ENCODE data around the gene NKPD1. TPM values are rescaled to one million over a fixed set of nuclear protein-coding genes. Genes with fewer than 3 reads are reported as not detected.

The NKPD1 gene
- total RNA-seq, 6 experiments from 2014 or later, result 0.06 TPM; not detected in 5

- no peak for DNase-seq
- 45% methylated on average over 2 of the region's 5 CpGs for WGBS (ENCODE audit: insufficient coverage, low coverage, low lambda C conversion rate, missing lambda C conversion rate)
- peaks cover 0 to 9% (median 4%) of the 10 kb centered on the region in 4 donors for H3K4me1 ChIP-seq
These were observed 42.7 kb downstream of the NKPD1 start for GRCh38 chr19:45118106-45118505.

DNA sequence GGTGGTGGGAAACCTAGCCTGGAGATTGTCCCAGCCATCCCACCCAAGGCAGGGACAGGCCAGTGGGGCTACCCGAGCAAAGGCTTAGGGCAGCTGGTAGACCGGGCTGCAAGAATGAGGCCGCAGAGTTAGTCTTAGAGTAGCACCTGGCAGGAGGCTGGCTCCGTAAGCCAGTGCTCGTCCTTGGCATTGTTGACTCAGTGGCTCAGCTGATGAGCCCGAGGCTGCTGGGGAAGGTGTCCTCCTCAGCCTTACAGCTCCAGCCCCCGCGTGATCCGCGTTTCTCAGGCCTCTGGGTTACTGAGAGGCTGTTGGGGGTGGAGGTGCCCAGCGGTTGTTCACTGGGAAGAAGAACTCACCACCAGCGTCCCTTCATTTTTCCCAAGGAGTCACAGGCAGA is 43.1 kb downstream of the NKPD1 start:
- no peak overlapping the region for H3K27ac ChIP-seq

More at GRCh38 chr19:45118106-45118505, 42.7 kb downstream of the NKPD1 start:
- intact Hi-C loops (cut with DNase I), result no loop called here
- H3K9me3 ChIP-seq, result no peaks in the 10 kb centered on the region
- no peak overlapping the region for H3K27ac ChIP-seq
- TF ChIP-seq POLR2A (IDR thresholded peaks at IDR 0.05), result no peak
- TF ChIP-seq, protein P1, sequence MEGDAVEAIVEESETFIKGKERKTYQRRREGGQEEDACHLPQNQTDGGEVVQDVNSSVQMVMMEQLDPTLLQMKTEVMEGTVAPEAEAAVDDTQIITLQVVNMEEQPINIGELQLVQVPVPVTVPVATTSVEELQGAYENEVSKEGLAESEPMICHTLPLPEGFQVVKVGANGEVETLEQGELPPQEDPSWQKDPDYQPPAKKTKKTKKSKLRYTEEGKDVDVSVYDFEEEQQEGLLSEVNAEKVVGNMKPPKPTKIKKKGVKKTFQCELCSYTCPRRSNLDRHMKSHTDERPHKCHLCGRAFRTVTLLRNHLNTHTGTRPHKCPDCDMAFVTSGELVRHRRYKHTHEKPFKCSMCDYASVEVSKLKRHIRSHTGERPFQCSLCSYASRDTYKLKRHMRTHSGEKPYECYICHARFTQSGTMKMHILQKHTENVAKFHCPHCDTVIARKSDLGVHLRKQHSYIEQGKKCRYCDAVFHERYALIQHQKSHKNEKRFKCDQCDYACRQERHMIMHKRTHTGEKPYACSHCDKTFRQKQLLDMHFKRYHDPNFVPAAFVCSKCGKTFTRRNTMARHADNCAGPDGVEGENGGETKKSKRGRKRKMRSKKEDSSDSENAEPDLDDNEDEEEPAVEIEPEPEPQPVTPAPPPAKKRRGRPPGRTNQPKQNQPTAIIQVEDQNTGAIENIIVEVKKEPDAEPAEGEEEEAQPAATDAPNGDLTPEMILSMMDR (IDR thresholded peaks at IDR 0.05), result no peak
- no peaks in the 10 kb centered on the region for H3K36me3 ChIP-seq
- H3K27me3 ChIP-seq, result no peaks in the 10 kb centered on the region
- H3K4me3 ChIP-seq, result no peak overlapping the region
- no peak for ATAC-seq

DNA sequence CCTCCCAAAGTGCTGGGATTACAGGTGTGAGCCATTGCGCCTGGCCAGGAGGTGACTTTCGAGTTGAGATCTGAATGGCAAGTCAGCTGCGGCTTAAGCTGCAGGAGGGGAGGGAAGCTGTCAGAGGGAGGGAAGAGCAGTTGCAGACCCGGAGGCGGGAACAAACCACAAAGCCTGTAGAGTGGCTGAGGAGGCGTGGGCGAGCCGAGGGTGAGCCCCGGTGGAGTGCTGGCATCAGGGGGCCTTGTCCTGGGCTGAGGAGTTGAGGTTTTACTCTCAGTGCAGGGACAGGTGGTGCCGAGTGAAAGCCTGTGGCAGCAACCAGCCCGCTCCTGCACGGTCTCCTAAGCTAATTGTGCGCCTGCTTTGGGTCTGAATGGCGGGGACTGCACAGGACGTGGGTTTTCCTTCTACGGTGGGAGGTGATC is 43.6 kb downstream of the NKPD1 start:
- Histone ChIP-seq H3K36me3 (no peaks in the 10 kb centered on the region), H3K4me3 (no peak overlapping the region), H3K27ac (no peak overlapping the region), H3K4me1 (peaks cover 0 to 12% (median 5%) of the 10 kb centered on the region in 4 donors), H3K9me3 (no peaks in the 10 kb centered on the region), H3K27me3 (no peaks in the 10 kb centered on the region)
- intact Hi-C loops (cut with DNase I), result no loop called here
- ATAC-seq (peak in 1 of 4 donors; percentile 19), DNase-seq (no peak)
- 64% methylated on average over 7 of the region's 16 CpGs for WGBS (ENCODE audit: insufficient coverage, low coverage, low lambda C conversion rate, missing lambda C conversion rate)
- TF ChIP-seq, protein P1 (IDR thresholded peaks at IDR 0.05), result no peak
- no peak for TF ChIP-seq POLR2A (IDR thresholded peaks at IDR 0.05)

More for the DNA sequence above, 43.1 kb downstream of the NKPD1 start:
- no peaks in the 10 kb centered on the region for H3K36me3 ChIP-seq
- ATAC-seq, result no peak
- no peak for DNase-seq
- intact Hi-C loops (cut with DNase I), result no loop called here
- H3K4me1 ChIP-seq, result peaks cover 0 to 12% (median 5%) of the 10 kb centered on the region in 4 donors
- no peaks in the 10 kb centered on the region for H3K9me3 ChIP-seq
- H3K4me3 ChIP-seq, result no peak overlapping the region
- TF ChIP-seq, protein P1 (IDR thresholded peaks at IDR 0.05), result no peak
- TF ChIP-seq POLR2A (IDR thresholded peaks at IDR 0.05), result no peak
- 89% methylated on average over 3 of the region's 12 CpGs for WGBS (ENCODE audit: insufficient coverage, low coverage, low lambda C conversion rate, missing lambda C conversion rate)
- H3K27me3 ChIP-seq, result no peaks in the 10 kb centered on the region

GRCh38 chr19:45115809-45116615 is 44.8 kb downstream of the NKPD1 start:
- Histone ChIP-seq H3K27ac (no peak overlapping the region), H3K9me3 (no peaks in the 10 kb centered on the region)
- 92% methylated on average over 9 of the region's 21 CpGs for WGBS (ENCODE audit: insufficient coverage, low coverage, low lambda C conversion rate, missing lambda C conversion rate)

More at GRCh38 chr19:45115809-45116615, 44.8 kb downstream of the NKPD1 start:
- Histone ChIP-seq H3K27me3 (no peaks in the 10 kb centered on the region), H3K4me3 (no peak overlapping the region), H3K36me3 (no peaks in the 10 kb centered on the region), H3K4me1 (peaks cover 0 to 12% (median 5%) of the 10 kb centered on the region in 4 donors)
- ATAC-seq (peak in 1 of 4 donors; percentile 16), DNase-seq (no peak)
- intact Hi-C loops (cut with DNase I), result no loop called here
- TF ChIP-seq, protein P1 (IDR thresholded peaks at IDR 0.05), result no peak
- TF ChIP-seq POLR2A (IDR thresholded peaks at IDR 0.05), result no peak
